GOT3 (cell line): ENCODE results near the gene P2RX2.

Experiments used
- DNase-seq: peaks from one replicate; lab custom pipeline; 2025; ENCODE audit warnings: mixed read lengths; lab: John Stamatoyannopoulos, UW

The P2RX2 gene

DNA sequence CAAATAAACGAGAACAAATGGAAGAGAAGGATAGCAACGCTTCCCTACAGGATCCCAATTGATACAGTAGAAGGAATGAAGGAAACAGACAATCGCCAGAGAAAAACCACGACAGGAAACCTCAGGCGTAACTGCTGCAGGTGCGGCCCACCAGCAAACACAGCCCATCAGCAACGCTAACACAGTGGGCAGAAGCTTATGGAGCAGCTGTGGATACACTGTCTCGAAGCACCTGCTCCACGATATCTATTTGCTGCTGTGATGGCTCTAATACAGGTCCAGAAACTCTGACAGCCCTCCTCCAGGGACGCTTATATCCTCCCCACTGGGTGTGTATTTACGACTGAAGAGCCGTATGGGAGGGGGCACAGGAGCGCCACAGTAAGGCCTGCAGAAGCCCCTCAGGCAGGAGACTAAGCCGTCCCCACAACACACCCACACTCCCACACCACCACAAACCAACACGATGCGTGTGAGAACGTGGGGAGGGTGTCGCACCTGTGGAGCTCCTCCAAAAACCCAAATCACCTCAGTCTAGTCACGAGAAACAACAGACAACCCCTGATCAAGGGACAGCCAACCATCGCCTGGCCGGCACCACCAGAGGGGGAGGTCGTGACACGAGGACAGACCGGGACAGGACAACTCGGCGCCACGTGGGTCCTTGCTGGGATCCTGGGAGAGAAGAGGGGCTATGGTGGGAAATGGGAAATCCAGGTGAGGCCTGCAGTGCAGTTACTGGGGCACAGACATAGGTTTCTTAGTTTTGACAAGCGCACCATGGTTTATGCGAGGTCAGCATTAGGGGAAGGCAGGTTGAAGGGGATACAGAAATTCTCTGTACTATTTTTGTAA is 44.6 kb downstream of the P2RX2 start:
- DNase-seq = no peak

DNA sequence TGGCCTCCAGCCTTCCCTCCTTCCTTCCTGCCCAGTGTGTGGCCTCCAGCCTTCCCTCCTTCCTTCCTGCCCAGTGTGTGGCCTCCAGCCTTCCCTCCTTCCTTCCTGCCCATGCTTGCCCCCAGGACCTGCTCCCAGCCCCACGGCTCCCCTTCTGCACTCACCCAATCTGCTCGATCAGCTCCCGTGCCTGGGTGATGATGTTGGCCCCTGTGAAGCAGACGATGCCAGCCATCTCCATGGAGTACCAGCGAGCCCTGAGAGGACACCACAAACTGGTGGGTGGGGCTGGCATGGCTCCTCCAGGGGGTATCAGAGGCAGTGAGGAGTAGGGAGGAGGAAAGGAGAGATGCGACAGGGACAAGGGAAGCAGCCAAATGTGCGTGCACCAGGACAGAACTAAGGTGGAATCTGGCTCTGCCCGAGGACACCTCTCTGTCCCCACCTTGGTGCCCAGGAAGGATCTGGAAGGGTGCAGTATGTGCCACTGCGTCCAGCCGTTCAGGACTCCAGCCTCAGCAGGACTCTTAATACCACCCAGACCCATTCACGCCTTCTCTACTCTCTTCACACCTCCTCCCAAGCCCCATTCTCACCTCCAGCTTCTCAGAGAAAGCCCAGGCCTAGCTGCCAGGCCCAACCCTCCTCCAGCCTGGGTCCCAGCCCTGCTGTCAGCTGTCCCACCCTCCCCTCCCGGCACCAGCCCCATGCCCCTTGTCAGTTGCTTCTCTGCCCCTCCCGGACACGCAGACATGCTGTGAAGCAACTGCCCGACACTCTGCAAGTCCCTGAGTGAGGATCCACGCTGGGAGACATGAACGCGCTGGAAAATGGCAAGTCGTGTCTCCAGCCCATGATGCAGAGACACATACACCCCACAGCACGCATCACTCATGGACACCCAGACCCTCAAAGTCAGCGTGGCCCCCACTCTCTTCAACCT is 45.9 kb downstream of the P2RX2 start:
- DNase-seq = no peak

GRCh38 chr12:132665149-132665491 is 46.5 kb downstream of the P2RX2 start:
- DNase-seq = no peak

- no peak for DNase-seq
These were observed 47.2 kb downstream of the P2RX2 start for GRCh38 chr12:132665794-132666193.

DNA sequence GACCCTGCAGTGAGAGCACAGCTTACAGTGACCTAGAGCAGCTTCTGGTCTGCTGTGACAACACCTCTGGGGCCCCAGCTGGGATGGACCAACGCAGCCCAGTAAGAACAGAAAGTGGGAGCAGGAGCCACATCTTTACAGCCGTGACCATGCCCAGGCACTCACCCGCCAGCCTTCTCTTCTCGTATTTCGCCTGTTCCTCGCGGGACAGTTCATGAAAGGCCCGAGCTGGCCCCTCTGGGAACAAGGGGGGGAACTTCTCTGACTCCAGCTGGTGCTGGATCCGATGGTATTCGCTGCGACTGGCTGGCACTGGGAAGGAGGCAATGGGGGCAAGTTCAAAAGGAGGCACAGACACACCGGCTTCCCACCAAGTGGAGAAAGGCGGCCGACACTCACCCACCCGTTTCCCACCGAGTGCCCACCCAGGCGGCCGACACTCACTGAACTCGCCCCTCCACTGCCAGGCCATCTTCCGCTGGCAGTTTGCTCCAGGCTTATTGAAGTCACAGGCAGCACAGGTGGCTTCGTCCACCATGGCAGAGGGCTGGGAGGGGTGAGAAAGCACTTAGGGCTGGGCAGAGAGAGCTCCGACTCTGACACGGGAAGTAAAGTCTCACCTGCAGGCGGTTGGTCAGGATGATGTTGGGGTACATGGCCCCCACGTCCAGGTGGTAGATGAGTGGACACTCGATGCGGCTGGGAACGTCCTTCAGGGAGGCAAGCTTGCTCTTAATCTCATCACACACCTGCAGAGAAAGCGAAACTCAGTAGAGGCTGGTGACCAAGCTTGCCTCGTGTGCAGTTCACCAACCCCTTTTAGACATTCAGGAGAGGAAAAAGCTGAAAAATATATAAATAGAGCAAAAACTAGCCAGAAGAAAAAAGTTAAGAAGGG is 49.9 kb downstream of the P2RX2 start:
- DNase-seq = no peak

DNA sequence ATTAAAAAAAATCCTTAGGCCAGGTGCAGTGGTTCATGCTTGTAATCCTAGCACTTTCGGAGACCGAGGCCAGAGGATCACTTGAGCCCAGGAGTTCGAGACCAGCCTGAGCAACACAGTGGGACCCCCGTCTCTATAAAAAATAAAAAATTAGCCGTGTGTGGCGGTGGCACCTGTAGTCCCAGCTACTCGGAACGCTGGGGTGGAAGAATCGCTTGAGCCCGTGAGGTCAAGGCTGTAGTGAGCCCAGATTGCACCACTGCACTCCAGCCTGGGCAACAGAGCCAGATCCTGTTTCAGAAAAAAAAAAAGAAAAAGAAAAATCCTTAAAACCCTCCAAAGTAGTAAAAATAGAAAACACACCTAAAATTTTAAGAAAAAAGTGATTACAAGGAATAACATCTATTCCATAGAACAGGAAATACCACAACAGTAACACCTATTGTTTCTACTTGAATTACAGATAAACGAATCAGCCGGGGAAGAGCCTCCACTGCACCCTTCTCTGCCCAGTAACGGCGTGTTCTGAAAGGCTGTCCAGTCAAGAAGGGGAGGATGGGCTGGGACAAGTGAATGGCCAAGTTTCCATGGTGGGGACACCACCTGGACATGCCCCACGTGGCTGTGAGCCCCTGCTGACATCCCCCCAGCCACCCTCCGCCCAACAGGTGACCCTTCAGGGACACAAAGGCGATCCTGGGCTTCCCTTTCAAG is 50.7 kb downstream of the P2RX2 start:
- DNase-seq = no peak
